HG03342 (cell line): ENCODE results near the gene AUH.
A peak's percentile ranks its signal among the peaks of the same experiment; 100 is the strongest.

Experiments
- ATAC-seq: cut with Tn5 transposase; IDR thresholded peaks from one replicate; pipeline ENCODE4 v1.9.1; 2021; ENCODE audit warnings: mild to moderate bottlenecking, moderate library complexity; ENCODE audit not compliant: unreplicated experiment

Gene AUH

DNA sequence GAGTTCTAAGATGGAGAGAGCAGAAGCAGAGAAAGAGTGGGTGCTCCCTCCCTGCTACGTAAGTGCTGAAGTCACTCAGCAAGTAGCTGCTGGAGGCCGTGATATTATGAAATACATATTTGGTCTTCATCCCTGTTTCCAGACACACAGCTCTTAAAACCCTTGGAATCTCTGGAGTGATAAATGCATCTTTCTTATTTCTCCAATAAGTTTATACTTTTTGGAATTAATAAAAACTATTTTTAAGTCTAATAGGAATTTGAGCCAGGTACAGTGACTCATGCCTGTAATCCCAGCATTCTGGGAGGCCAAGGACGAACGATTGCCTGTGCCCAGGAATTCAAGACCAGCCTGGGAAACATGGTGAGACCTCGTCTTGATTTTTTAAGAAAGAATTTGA, 60.6 kb downstream of the AUH start:
- no peak for ATAC-seq

DNA sequence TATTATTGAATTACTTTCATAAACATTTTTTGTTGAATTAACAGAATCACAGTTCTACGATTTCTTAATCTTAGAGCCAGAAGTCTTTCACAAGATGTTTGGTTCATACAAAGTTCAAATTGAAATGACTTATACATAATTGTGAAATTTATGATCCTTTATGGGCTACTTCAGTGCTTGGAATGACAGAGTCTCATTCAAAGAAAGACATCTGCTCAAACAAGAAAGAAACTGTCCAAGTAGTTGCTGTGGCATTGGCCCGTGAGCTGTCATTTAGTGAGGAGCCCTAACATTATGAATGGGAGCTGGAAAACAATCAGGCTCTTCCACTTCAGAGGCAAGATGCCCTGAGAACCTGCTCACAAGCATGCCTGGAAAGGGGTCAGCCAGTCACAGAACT, 63.4 kb downstream of the AUH start:
- no peak for ATAC-seq

- no peak for ATAC-seq
Observed at GRCh38 chr9:91297306-91297705, 64.4 kb downstream of the AUH start.

- no peak for ATAC-seq
Observed at GRCh38 chr9:91296354-91296753, 65.4 kb downstream of the AUH start.

- ATAC-seq = no peak
Observed at GRCh38 chr9:91295357-91295756, 66.4 kb downstream of the AUH start.

DNA sequence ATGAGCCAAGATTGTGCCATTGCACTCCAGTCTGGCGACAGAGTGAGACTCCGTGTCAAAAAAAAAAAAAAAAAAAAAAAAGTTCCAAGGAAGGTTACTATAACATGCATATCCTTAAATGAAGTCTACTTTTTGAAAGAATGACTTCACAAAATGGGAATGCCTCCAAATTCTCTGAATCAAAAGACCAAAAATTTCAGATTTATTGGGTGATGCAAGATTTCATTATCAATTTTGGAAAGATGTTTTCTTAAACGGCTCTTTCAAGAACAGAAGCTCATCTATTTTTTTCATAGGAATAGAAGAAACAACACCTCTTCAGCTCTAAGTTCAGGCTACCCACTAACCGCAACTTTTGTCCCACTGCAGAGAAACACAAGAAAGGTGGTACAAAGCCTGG, 69.9 kb downstream of the AUH start:
- ATAC-seq = no peak

DNA sequence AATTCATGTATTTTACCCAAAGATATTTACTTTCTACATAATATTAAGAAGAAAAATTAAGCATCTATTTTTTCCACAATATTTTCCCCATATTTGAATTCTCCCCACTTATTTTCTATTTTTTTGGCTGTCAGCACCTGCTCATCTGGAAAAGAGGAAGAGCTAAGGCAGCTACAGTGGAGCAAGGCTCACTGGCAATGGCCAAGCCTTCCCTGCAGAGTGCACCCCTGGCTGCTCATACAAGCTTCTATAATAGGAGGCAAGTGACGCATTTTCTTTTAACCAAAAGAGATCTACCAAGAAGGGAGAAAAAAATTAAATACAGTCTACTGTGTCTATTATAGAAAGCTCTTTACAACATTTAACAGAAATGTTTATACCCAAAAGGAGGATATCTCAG, 72.5 kb downstream of the AUH start:
- no peak for ATAC-seq

DNA sequence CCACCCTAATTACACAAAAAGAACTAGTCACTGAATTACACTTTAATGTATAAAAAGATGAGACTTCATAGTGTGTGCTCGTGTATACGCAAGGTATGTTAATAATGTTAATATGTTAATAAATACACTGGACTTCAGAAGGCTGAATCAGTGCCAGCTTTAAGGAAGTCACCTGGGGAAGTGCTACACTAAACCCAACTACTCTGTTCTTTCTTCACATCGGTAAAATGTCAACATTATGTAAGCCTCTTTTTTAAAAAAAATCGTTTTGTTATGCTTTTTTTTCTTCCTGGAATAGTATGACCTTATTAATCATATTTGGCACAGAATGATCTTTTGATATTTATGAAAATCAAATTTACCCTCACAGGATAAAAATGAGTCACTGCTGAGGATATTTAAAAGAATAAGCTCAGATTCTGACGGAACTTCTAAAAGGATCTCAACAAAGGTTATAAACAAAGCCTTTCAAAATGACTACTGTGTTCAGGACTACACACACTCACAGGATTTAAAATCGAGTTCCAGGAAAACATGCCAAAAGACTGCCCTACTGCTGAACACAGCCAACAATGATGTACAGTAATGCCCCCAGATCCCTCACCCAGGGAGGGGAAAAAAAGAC, 75.9 kb downstream of the AUH start:
- no peak for ATAC-seq

DNA sequence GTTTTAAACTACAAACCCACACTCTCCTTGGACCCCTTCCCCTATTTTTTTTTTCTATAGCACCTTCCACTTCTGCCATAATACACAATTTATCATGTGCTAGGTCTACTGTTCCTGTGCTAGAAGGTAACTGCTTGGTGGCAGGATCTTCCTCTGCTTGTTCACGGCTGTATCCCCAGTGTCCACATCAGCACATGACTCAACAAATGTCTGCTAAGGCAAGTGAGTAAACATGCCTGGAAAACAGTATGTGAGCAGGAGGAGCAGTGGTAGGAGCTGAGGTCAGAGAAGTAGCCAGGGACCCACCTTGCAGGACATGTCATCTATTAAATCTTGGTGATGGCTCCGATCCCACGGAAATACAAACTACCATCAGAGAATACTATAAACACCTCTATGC, 79.4 kb downstream of the AUH start:
- ATAC-seq = no peak

- ATAC-seq = no peak
Observed at GRCh38 chr9:91279296-91280204, 82.2 kb downstream of the AUH start.

DNA sequence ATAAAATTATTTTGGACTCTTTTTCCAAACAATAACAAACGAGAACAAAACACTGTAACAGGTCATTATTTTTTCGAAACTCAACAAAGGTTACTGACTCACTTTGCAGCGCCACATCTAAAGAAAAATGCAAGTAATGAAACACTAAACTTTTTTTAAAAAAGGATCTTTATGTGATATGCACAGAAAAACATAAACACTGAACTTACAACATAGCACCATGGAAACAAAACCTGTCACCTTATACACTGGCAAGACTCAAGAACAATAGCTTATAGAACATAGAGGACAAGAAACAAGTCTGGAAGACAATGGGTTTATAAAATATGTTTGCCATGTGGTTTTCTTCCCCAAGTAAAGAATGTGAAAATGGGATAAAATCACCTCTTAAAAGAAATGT, 85.2 kb downstream of the AUH start:
- ATAC-seq = no peak

DNA sequence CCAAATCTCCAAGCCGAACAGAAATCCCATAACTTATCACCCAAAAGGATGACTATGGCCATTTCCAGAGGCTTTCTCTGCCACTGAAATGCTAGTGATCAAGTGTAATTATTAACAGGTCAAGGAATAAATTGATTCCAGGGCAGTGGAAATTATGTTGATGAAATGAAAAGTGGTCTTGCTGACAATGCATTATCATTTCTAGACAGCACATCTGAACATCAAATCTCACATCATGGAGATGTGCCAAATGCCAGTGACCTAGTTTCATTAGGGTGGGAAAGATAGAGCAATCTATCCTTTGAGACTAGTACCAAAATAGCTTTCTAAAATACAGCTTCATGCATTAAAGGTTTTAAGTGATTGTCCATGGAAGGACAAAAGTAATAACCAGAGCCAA, 86.1 kb downstream of the AUH start:
- ATAC-seq = no peak

DNA sequence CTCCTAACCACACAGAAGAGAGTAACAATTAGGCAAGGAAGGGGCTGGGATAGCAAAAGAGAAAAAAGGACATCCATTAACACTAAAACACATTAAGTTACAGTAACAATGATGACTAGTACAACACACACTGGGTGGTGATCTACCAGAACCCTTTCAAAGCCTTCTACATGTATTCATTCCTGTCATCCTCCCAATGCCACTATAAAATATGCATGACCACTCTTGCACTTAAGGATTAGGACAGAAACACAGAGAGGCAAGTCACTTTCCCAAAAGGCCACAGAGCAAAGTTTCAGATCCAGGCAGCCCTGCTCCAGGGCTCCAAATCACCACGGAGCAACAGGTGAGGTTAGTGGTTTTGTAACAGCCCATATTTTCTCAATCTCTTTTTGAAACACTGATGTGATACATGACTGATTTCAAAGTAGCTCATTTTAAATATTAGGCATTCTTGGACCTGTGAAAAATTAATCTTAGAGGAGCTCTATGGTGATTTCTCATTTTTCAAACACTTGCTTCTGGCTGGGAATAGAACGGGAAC, 86.7 kb downstream of the AUH start:
- no peak for ATAC-seq

GRCh38 chr9:91273853-91274552, 87.7 kb downstream of the AUH start:
- peak; percentile 82 for ATAC-seq

DNA sequence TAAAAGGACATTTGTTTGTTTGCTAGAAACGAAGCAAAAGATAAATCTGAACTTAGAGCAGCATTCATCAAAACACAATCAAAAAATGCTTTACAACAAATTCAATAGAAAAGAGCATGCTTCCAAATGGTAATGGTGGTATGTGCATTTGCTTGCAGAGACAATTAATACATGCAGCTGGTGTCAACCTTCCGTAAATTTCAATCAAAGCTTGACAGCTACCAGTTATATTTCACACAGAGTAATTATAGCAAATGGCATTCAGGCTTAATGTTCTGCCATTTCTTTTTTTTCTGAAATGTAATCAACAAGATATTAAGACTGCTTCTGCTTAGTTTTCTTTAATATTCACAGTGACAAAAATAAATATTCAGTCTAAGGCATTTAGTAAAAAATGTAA, 90.6 kb downstream of the AUH start:
- ATAC-seq = no peak

- ATAC-seq = no peak
Observed at GRCh38 chr9:91269907-91270491, 91.7 kb downstream of the AUH start.

- ATAC-seq = no peak
Observed at GRCh38 chr9:91266448-91266847, 95.3 kb downstream of the AUH start.

GRCh38 chr9:91265514-91265913, 96.2 kb downstream of the AUH start:
- ATAC-seq = no peak

- no peak for ATAC-seq
Observed at GRCh38 chr9:91261417-91261816, 100.3 kb downstream of the AUH start.

DNA sequence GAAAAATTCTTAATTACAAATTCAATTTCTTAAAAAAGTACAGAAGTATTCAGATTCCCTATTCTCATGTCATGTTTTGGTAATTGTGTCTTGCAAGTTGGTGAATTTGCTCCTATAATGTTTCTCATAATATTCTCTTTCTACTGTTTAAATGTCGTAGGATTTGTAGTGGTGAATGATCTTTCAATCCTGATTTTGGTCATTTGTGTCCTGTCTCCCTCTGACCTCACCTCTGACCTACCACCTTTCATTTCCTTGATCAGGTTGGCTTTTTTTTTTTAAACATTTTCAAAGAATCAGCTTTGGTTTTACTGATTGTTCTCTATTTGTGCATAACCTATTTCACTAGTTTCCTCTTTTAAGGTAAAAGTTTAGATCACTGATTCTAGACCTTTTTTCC, 102.6 kb downstream of the AUH start:
- no peak for ATAC-seq

GRCh38 chr9:91258451-91258850, 103.3 kb downstream of the AUH start:
- ATAC-seq = no peak
